ENCODE data around the gene TGFBR2. TPM values are rescaled to one million over a fixed set of nuclear protein-coding genes. Genes with fewer than 3 reads are reported as not detected.

Gene TGFBR2
- polyA plus RNA-seq, 3 donors: 46.6 to 60.3 (median 57.0) TPM

- H3K27me3 Mint-ChIP-seq (ENCODE audit: low read depth in 3 of 3): peaks cover 0 to 10% (median 0%) of the 10 kb centered on the region in 3 donors
- no peaks in the 10 kb centered on the region for H3K36me3 Mint-ChIP-seq
- H3K4me3 Mint-ChIP-seq: no peak overlapping the region
- H3K4me2 ChIP-seq (replicated peaks; ENCODE audit: extremely low read depth, low read length, poor library complexity, severe bottlenecking): no peak overlapping the region
- H3K27me3 ChIP-seq (ENCODE audit: control insufficient read depth in 2 of 2, insufficient read depth in 2 of 2, low read length in 2 of 2): no peaks in the 10 kb centered on the region
- WGBS (ENCODE audit: insufficient coverage): 82% methylated on average over 3 of the region's 3 CpGs
- peaks cover 0 to 10% (median 1%) of the 10 kb centered on the region in 7 donors for H3K9me3 Mint-ChIP-seq
- no peaks in the 10 kb centered on the region for H3K36me3 ChIP-seq (replicated peaks in 1 of 2; ENCODE audit: control insufficient read depth in 1 of 2, insufficient read depth in 2 of 2, low read length in 2 of 2)
- no peak overlapping the region for H3K4me3 ChIP-seq (replicated peaks in 1 of 3; ENCODE audit: low read depth in 2 of 3, low read length in 3 of 3)
- no peaks in the 10 kb centered on the region for H3K4me1 ChIP-seq (ENCODE audit: control insufficient read depth in 1 of 2, insufficient read depth in 2 of 2, low read length in 2 of 2)
- no peak overlapping the region for H2AFZ ChIP-seq (ENCODE audit: insufficient read depth, low read depth, low read length, poor library complexity, severe bottlenecking)
- H3K9ac ChIP-seq (ENCODE audit: insufficient read depth, low read length, poor library complexity, severe bottlenecking): no peak overlapping the region
- DNase-seq: no peak
- no peaks in the 10 kb centered on the region for H3K9me3 ChIP-seq (replicated peaks in 1 of 2; ENCODE audit: control insufficient read depth in 1 of 2, insufficient read depth in 1 of 2, low read length in 2 of 2)
- no peak overlapping the region for H3K27ac ChIP-seq (ENCODE audit: low read depth in 1 of 2, low read length in 2 of 2)
- no peak overlapping the region for H3K27ac Mint-ChIP-seq
- no peaks in the 10 kb centered on the region for H3K79me2 ChIP-seq (ENCODE audit: insufficient read depth, low read length)
- no peaks in the 10 kb centered on the region for H4K20me1 ChIP-seq (ENCODE audit: insufficient read depth, low read length)
- intact Hi-C loops (cut with micrococcal nuclease): no loop called here
- peaks cover 2% of the 10 kb centered on the region for H3K4me1 Mint-ChIP-seq
- no peak for TF ChIP-seq CTCF (IDR thresholded peaks at IDR 0.05)
These were observed 118.5 kb downstream of the TGFBR2 start for GRCh38 chr3:30724863-30725262.

GRCh38 chr3:30728143-30728542 lies 121.7 kb downstream of the TGFBR2 start:
- no CpG with 5 or more reads among the region's 4 CpGs for WGBS (ENCODE audit: insufficient coverage)
- TF ChIP-seq CTCF (IDR thresholded peaks at IDR 0.05): no peak

More at GRCh38 chr3:30728143-30728542, 121.7 kb downstream of the TGFBR2 start:
- H3K4me1 Mint-ChIP-seq: peaks cover 2% of the 10 kb centered on the region
- H3K27ac Mint-ChIP-seq: peak overlapping the region in 1 of 7 donors; percentile 35
- H3K9me3 Mint-ChIP-seq: peaks cover 0 to 6% (median 0%) of the 10 kb centered on the region in 7 donors
- no peak for DNase-seq
- H3K27me3 Mint-ChIP-seq (ENCODE audit: low read depth in 3 of 3): peaks cover 0 to 7% (median 0%) of the 10 kb centered on the region in 3 donors
- no peaks in the 10 kb centered on the region for H3K36me3 Mint-ChIP-seq
- intact Hi-C loops (cut with micrococcal nuclease): no loop called here
- no peak overlapping the region for H2AFZ ChIP-seq (ENCODE audit: insufficient read depth, low read depth, low read length, poor library complexity, severe bottlenecking)
- H3K79me2 ChIP-seq (ENCODE audit: insufficient read depth, low read length): no peaks in the 10 kb centered on the region
- no peaks in the 10 kb centered on the region for H3K36me3 ChIP-seq (replicated peaks in 1 of 2; ENCODE audit: control insufficient read depth in 1 of 2, insufficient read depth in 2 of 2, low read length in 2 of 2)
- H3K4me3 Mint-ChIP-seq: no peak overlapping the region
- H4K20me1 ChIP-seq (ENCODE audit: insufficient read depth, low read length): no peaks in the 10 kb centered on the region
- H3K9me3 ChIP-seq (replicated peaks in 1 of 2; ENCODE audit: control insufficient read depth in 1 of 2, insufficient read depth in 1 of 2, low read length in 2 of 2): no peaks in the 10 kb centered on the region
- H3K27ac ChIP-seq (ENCODE audit: low read depth in 1 of 2, low read length in 2 of 2): no peak overlapping the region
- no peak overlapping the region for H3K4me3 ChIP-seq (replicated peaks in 1 of 3; ENCODE audit: low read depth in 2 of 3, low read length in 3 of 3)
- no peaks in the 10 kb centered on the region for H3K27me3 ChIP-seq (ENCODE audit: control insufficient read depth in 2 of 2, insufficient read depth in 2 of 2, low read length in 2 of 2)
- H3K9ac ChIP-seq (ENCODE audit: insufficient read depth, low read length, poor library complexity, severe bottlenecking): no peak overlapping the region
- H3K4me2 ChIP-seq (replicated peaks; ENCODE audit: extremely low read depth, low read length, poor library complexity, severe bottlenecking): no peak overlapping the region
- no peaks in the 10 kb centered on the region for H3K4me1 ChIP-seq (ENCODE audit: control insufficient read depth in 1 of 2, insufficient read depth in 2 of 2, low read length in 2 of 2)

Measured in CD14-positive monocyte (primary cell).